HepG2 (cell line): ENCODE data around the gene GPR152. TPM values are rescaled to one million over a fixed set of nuclear protein-coding genes. Genes with fewer than 3 reads are reported as not detected.

Experiments used
- ATAC-seq: fragments of 200-7000 bp; cut with Tn5 transposase; 3 replicates; pipeline ENCODE4 v1.9.1; 2020; ENCODE audit warnings: mild to moderate bottlenecking, moderate library complexity
- BruUV-seq: library from RNA; stranded (reverse); fragments of 400-500 nt; replicated peaks from 2 replicates; lab custom pipeline; 2021; lab: Mats Ljungman, UMichigan
- CTCF ChIA-PET: fragments of 300-600 bp; formaldehyde crosslinking; extraction: SDS; loops from one replicate; lab custom pipeline; 2021; ENCODE audit warnings: low total read pairs, inconsistent platforms, low intra/inter-chr PET ratio; lab: Yijun Ruan, JAX
- POLR2A ChIA-PET: fragments of 350-600 bp; sonication (Branson Sonifier 250); formaldehyde crosslinking; loops from one replicate; lab custom pipeline; 2020; ENCODE audit warnings: antibody characterized with exemption, inconsistent platforms; lab: Yijun Ruan, JAX
- DNase-seq: peaks from one replicate; pipeline ENCODE4 v3.0.0-alpha.2; 2015; ENCODE audit warnings: low spot score
- FAIRE-seq: peaks from 3 replicates; lab custom pipeline; 2011; peaks lifted over from hg19 to GRCh38; lab: Jason Lieb, UNC
- H2AFZ ChIP-seq: one replicate; pipeline ENCODE4 v1.6.1; 2011; ENCODE audit warnings: low read length, inconsistent platforms
- H3K27ac ChIP-seq: fragments of 300-600 bp; 3 replicates; pipeline ENCODE4 v1.8.0; 2011; ENCODE audit warnings: mixed run types, mild to moderate bottlenecking, mixed read lengths, low read length, inconsistent platforms; ENCODE audit not compliant: insufficient read depth; ENCODE audit errors: extremely low read length
- H3K27me3 ChIP-seq, 2 experiments: fragments of 200-600 bp in 1 of 2; 2 replicates in 1 of 2; 3 replicates in 1 of 2; pipeline versions ENCODE4 v1.6.0 to v1.8.0; 2011; ENCODE audit warnings: low read length in 2 of 2, mild to moderate bottlenecking in 2 of 2, moderate library complexity in 2 of 2, inconsistent platforms in 1 of 2; ENCODE audit not compliant: insufficient read depth in 2 of 2, control insufficient read depth in 1 of 2
- H3K36me3 ChIP-seq, 2 experiments: fragments of 200-600 bp in 1 of 2; replicated peaks in 1 of 2; 2 replicates in 1 of 2; 3 replicates in 1 of 2; pipeline versions ENCODE4 v1.5.1 to v1.8.0; 2011; ENCODE audit warnings: low read length in 2 of 2, inconsistent platforms in 1 of 2; ENCODE audit not compliant: insufficient read depth in 2 of 2, control insufficient read depth in 1 of 2
- H3K4me1 ChIP-seq: 2 replicates; pipeline ENCODE4 v1.5.1; 2012; ENCODE audit warnings: low read length, inconsistent platforms; ENCODE audit not compliant: insufficient read depth
- H3K4me2 ChIP-seq: 2 replicates; pipeline ENCODE4 v1.6.0; 2011; ENCODE audit warnings: low read depth, low read length, inconsistent platforms
- H3K4me3 ChIP-seq, 3 experiments: fragments of 200-600 bp in 1 of 3; sonication (generic), shearing (Covaris generic) in 1 of 3; replicated peaks in 1 of 3; 2 replicates each; pipeline ENCODE4 v1.5.1; 2011 to 2016; ENCODE audit warnings: low read length in 3 of 3, inconsistent platforms in 2 of 3, low read depth in 2 of 3, mild to moderate bottlenecking in 2 of 3, control low read depth in 1 of 3, mixed read lengths in 1 of 3; ENCODE audit not compliant: insufficient read depth in 1 of 3
- H3K79me2 ChIP-seq: one replicate; pipeline ENCODE4 v1.6.1; 2011; ENCODE audit warnings: low read length, inconsistent platforms; ENCODE audit not compliant: insufficient read depth
- H3K9ac ChIP-seq: 2 replicates; pipeline ENCODE4 v1.6.0; 2011; ENCODE audit warnings: mild to moderate bottlenecking, low read depth, low read length, inconsistent platforms; ENCODE audit not compliant: insufficient read depth
- H3K9me3 ChIP-seq: 2 replicates; pipeline ENCODE4 v1.5.1; 2012; ENCODE audit warnings: mild to moderate bottlenecking, low read length
- H4K20me1 ChIP-seq: 2 replicates; pipeline ENCODE4 v1.6.0; 2011; ENCODE audit warnings: inconsistent platforms, mild to moderate bottlenecking, low read length, moderate library complexity; ENCODE audit not compliant: insufficient read depth
- POLR2A ChIP-seq, 2 experiments: IDR thresholded peaks; 2 replicates each; pipeline ENCODE4 v1.6.1; 2011; ENCODE audit warnings: low read depth in 2 of 2, low read length in 2 of 2, mild to moderate bottlenecking in 1 of 2, moderate library complexity in 1 of 2; ENCODE audit not compliant: insufficient read depth in 1 of 2
- PRMT3 ChIP-seq: sonication (generic); formaldehyde crosslinking; IDR thresholded peaks from 2 replicates; pipeline ENCODE4 v1.8.1; 2022; ENCODE audit warnings: low read depth, mild to moderate bottlenecking, moderate library complexity, missing genetic modification reagents, borderline replicate concordance
- RBM22 ChIP-seq: fragments of 200-400 bp; formaldehyde crosslinking; optimal IDR thresholded peaks from 2 replicates; pipeline ENCODE3; 2017; ENCODE audit warnings: mild to moderate bottlenecking, low read length, moderate library complexity
- SALL1 ChIP-seq: sonication (generic); formaldehyde crosslinking; IDR thresholded peaks from 2 replicates; pipeline ENCODE4 v1.8.0; 2022; ENCODE audit warnings: mild to moderate bottlenecking, missing genetic modification reagents
- ZNF260 ChIP-seq: sonication (generic); formaldehyde crosslinking; IDR thresholded peaks from 2 replicates; pipeline ENCODE4 v1.4.0; 2020; ENCODE audit warnings: missing genetic modification reagents, low read depth, mild to moderate bottlenecking, borderline replicate concordance
- ZNF652 ChIP-seq: IDR thresholded peaks from 2 replicates; pipeline ENCODE4 v1.6.1; 2016; ENCODE audit warnings: low read depth, borderline replicate concordance
- WGBS: methylation state at CpG from one replicate; pipeline ENCODE4 v1.1.6; 2017; ENCODE audit warnings: low lambda C conversion rate; 5-methylcytosine and 5-hydroxymethylcytosine counted together
- in situ Hi-C: cut with HindIII; loops from 2 replicates; pipeline ENCODE4 v1.10.0; 2017; ENCODE audit warnings: low pct_unique_long_range_greater_than_20kb; ENCODE audit not compliant: extremely low pct_ligation_motif_present
- intact Hi-C: fragments of 100-400 bp; cut with micrococcal nuclease; formaldehyde crosslinking; loops from one replicate; pipeline ENCODE4 v1.10.0; 2022; ENCODE audit not compliant: unreplicated experiment
- polyA plus RNA-seq, 8 experiments: library from polyadenylated mRNA; depleted of rRNA in 3 of 8; stranded (reverse) in 7 of 8; unstranded in 1 of 8; fragments of >200 nt; fragmentation: Illumina TruSeq in 4 of 8; extraction: Trizol in 4 of 8; gene quantifications; 2 replicates each; pipeline versions ENCODE4 v1.2.1 to v1.2.3, GENCODE V29; 2011 to 2016; ENCODE audit warnings: low read depth in 4 of 8, missing spikeins in 1 of 8, mixed read lengths in 1 of 8; ENCODE audit not compliant: insufficient read depth in 1 of 8
- total RNA-seq, 5 experiments: library from RNA; depleted of rRNA; stranded (reverse); fragments of >200 nt; fragmentation: Illumina TruSeq; extraction: Trizol; gene quantifications; 2 replicates each; pipeline ENCODE4 v1.2.3, GENCODE V29; 2016; ENCODE audit warnings: low read depth in 1 of 5

GPR152 gene
- total and polyA plus RNA-seq, 2 of the 13 experiments (the other 11 are each of a cell fraction or from before 2014, with no cell fraction given): not detected

- Histone ChIP-seq H3K4me3 (no peak overlapping the region), H3K9ac (no peak overlapping the region), H3K27me3 (no peaks in the 10 kb centered on the region), H3K79me2 (peaks cover under 1% of the 10 kb centered on the region), H2AFZ (no peak overlapping the region), H4K20me1 (no peaks in the 10 kb centered on the region), H3K4me1 (peaks cover 8% of the 10 kb centered on the region), H3K36me3 (peaks cover 11 to 20% of the 10 kb centered on the region in 2 experiments; a peak in 4 of 5 replicates), H3K27ac (no peak overlapping the region), H3K9me3 (no peaks in the 10 kb centered on the region), H3K4me2 (no peak overlapping the region)
- TF ChIP-seq SALL1 (0 out of 2 replicates have a peak, but pooled peaks have one; percentile 12), ZNF260 (CRISPR knock-in tag) (no peak), PRMT3 (CRISPR knock-in tag) (no peak)
- WGBS: 83% methylated on average over 3 of the region's 3 CpGs
- in situ Hi-C loops (no loop called here), intact Hi-C loops (no loop called here)
- ATAC-seq (no peak), DNase-seq (no peak), FAIRE-seq (no peak)
- BruUV-seq: no TSS peak
- CTCF ChIA-PET: no interaction called here
- POLR2A ChIA-PET: interaction anchor here (1.1 to 1.6 kb wide), 3 partner anchors 9 to 31 kb away, joined by 3 to 5 read pairs (median 4); partner anchors contain the start of gene RPS6KB2
Observed at GRCh38 chr11:67437809-67438157, 14.7 kb downstream of the GPR152 start.

DNA sequence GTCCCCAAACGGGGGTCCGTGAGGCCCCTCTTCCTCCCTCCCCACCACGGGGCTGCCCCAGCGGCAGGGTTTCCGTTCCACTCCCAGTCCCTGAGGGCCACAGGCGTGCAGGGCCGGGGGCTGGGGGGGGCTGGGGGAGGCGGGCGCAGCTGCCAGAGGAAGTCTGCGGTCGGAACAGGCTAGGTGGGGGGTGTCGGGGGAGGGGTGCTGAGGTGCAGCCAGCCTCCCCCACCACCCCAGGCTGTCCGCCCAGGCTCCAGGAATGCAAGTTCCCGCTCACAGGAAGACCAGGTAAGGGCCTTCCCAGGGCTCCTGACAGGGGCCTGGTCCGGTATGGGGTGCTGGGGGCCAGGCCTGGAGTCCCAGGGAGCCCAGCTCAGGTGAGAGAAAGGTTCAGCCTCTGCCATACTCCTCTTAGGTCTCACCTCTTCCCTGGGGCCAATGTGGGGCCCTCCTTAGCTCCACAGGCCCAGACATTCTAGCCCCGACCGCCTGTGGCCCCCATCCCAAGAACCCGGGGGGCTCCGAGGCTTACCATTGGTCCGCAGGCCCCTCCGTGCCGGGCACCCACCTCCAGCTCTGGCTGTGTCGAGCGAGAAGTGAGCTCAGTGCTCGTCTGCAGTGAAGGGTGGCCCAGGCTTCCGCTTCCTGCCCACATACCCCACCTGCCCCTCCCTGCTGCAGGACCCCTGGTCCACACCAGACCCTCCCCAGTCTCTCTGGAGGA, 15.3 kb downstream of the GPR152 start, which contains the start of gene PTPRCAP:
TSS of gene PTPRCAP (minus strand) at position 601 of the 727 bp plus-strand sequence. CDS start at position 538, 63 bp downstream.
- CTCF ChIA-PET: no interaction called here
- in situ Hi-C loops: no loop called here
- Histone ChIP-seq H3K27ac (no peak within 1 kb of the TSS), H2AFZ (no peak within 1 kb of the TSS), H3K4me3 (no peak within 1 kb of the TSS), H3K79me2 (no peaks in the 10 kb centered on the region), H3K9me3 (no peaks in the 10 kb centered on the region), H3K36me3 (peaks cover 15 to 25% of the 10 kb centered on the region in 2 experiments; a peak in 4 of 5 replicates), H3K27me3 (no peaks in the 10 kb centered on the region), H3K4me2 (no peak within 1 kb of the TSS), H3K9ac (no peak within 1 kb of the TSS), H4K20me1 (no peaks in the 10 kb centered on the region), H3K4me1 (peaks cover 3% of the 10 kb centered on the region)
- WGBS: 92% methylated on average over 9 of the region's 26 CpGs
- POLR2A ChIA-PET: interaction anchor here (1.4 to 1.6 kb wide), 2 partner anchors 9 to 31 kb away, joined by 3 to 4 read pairs; partner anchors contain the start of gene RPS6KB2
- FAIRE-seq: no peak
- ATAC-seq: no peak
- intact Hi-C loops: no loop called here
- DNase-seq: no peak
- BruUV-seq: no TSS peak
- TF ChIP-seq ZNF652 (CRISPR knock-in tag) (no peak), POLR2A (IDR thresholded peaks at IDR 0.05; ENCODE audit: insufficient read depth in 1 of 2, low read depth in 2 of 2, low read length in 2 of 2) (0 out of 4 replicates have a peak, but pooled peaks of 1 of the 2 experiments have one; percentile 9), RBM22 (peak; percentile 29)
